RWPE2 (cell line): ENCODE results near the gene HLCS.

Source experiments
- ATAC-seq: fragments of 200-7000 bp; cut with Tn5 transposase; 3 replicates; pipeline ENCODE4 v1.9.1; 2021; ENCODE audit warnings: low read depth
- DNase-seq: peaks from one replicate; pipeline ENCODE4 v3.0.0-alpha.2; 2020; ENCODE audit warnings: low spot score
- H3K27ac ChIP-seq: fragments of 450-650 bp; 2 replicates; pipeline ENCODE4 v1.5.1; 2017; ENCODE audit warnings: mild to moderate bottlenecking; ENCODE audit not compliant: poor library complexity, severe bottlenecking
- H3K27me3 ChIP-seq: fragments of 250-450 bp; sonication (Bioruptor Pico); 2 replicates; pipeline ENCODE4 v1.5.1; 2021; ENCODE audit warnings: mild to moderate bottlenecking, moderate library complexity; ENCODE audit not compliant: insufficient read depth, poor library complexity, severe bottlenecking
- H3K36me3 ChIP-seq: fragments of 250-450 bp; sonication (Bioruptor Pico); 2 replicates; pipeline ENCODE4 v1.5.1; 2020; ENCODE audit warnings: low read depth, mild to moderate bottlenecking, moderate library complexity
- H3K4me1 ChIP-seq: fragments of 250-450 bp; sonication (Bioruptor Pico); 2 replicates; pipeline ENCODE4 v1.5.1; 2021; ENCODE audit warnings: mild to moderate bottlenecking, moderate library complexity; ENCODE audit not compliant: insufficient read depth, poor library complexity, severe bottlenecking
- H3K4me3 ChIP-seq: fragments of 250-450 bp; sonication (Bioruptor Pico); 2 replicates; pipeline ENCODE4 v1.5.1; 2021; ENCODE audit warnings: mild to moderate bottlenecking, moderate library complexity; ENCODE audit not compliant: severe bottlenecking
- H3K9me3 ChIP-seq: fragments of 250-450 bp; sonication (Bioruptor Pico); 2 replicates; pipeline ENCODE4 v1.5.1; 2021; ENCODE audit warnings: mild to moderate bottlenecking, moderate library complexity; ENCODE audit not compliant: severe bottlenecking
- CTCF ChIP-seq: fragments of 450-650 bp; IDR thresholded peaks from one replicate; pipeline ENCODE4 v1.5.1; 2017; ENCODE audit warnings: mild to moderate bottlenecking, moderate library complexity; ENCODE audit not compliant: poor library complexity, severe bottlenecking

The HLCS gene

DNA sequence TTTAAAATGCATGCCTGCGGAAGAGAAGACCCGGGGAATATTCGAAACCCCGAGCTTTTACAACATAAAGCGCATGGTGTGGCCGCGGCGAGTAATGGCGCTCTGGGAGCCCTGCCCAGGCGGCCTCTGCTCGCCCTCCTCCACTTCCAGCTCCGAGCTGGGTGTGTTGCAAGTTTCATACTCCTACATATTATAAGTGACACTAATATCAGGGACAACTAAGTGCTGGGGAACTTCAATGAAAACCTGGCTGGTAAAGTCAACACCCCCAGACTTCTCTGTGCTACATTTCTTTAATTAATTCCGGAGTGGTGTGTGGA is 255.8 kb downstream of the HLCS start:
- peaks cover 42% of the 10 kb centered on the region for H3K36me3 ChIP-seq
- peak overlapping the region; percentile 82 for H3K27ac ChIP-seq
- peaks cover 49% of the 10 kb centered on the region for H3K4me1 ChIP-seq
- ATAC-seq = no peak
- H3K27me3 ChIP-seq = no peaks in the 10 kb centered on the region
- no peaks in the 10 kb centered on the region for H3K9me3 ChIP-seq
- peak; percentile 35 for DNase-seq
- H3K4me3 ChIP-seq = peak overlapping the region; percentile 15
- TF ChIP-seq CTCF = no peak

- Histone ChIP-seq H3K4me3 (peak overlapping the region; percentile 15), H3K36me3 (peaks cover 39% of the 10 kb centered on the region), H3K4me1 (peaks cover 45% of the 10 kb centered on the region), H3K9me3 (no peaks in the 10 kb centered on the region), H3K27ac (peak overlapping the region; percentile 82), H3K27me3 (no peaks in the 10 kb centered on the region)
- DNase-seq = peak; percentile 45
- ATAC-seq = no peak
- TF ChIP-seq CTCF = no peak
Measured at GRCh38 chr21:36709868-36710728, 256.4 kb downstream of the HLCS start.

DNA sequence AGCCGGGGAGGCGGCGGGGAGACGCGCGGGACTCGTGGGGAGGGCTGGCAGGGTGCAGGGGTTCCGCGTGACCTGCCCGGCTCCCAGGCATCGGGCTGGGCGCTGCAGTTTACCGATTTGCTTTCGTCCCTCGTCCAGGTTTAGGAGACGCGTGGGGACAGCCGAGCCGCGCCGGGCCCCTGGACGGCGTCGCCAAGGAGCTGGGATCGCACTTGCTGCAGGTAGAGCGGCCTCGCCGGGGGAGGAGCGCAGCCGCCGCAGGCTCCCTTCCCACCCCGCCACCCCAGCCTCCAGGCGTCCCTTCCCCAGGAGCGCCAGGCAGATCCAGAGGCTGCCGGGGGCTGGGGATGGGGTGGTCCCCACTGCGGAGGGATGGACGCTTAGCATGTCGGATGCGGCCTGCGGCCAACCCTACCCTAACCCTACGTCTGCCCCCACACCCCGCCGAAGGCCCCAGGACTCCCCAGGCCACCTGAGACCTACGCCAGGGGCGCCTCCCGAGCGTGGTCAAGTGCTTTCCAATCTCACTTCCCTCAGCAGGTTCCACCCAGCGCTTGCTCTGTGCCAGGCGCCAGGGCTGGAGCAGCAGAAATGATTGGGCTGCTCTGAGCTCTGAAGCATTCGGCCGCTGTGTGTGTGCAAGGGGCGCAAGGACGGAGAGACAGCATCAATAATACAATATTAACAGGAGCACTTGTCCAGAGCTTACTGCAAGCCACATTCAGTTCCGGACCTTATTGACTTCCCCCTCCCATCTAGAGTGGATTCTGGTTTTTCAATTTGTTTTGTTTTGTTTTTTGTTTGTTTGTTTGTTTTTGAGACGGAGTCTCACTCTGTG is 257.2 kb downstream of the HLCS start:
- ATAC-seq (peak; percentile 1; the same call in 1 of the 3 replicates), DNase-seq (peak; percentile 60)
- Histone ChIP-seq H3K27me3 (no peaks in the 10 kb centered on the region), H3K36me3 (peaks cover 31% of the 10 kb centered on the region), H3K27ac (peak overlapping the region; percentile 82), H3K4me3 (peak overlapping the region; percentile 25), H3K9me3 (no peaks in the 10 kb centered on the region), H3K4me1 (peaks cover 37% of the 10 kb centered on the region)
- no peak for TF ChIP-seq CTCF

- no peaks in the 10 kb centered on the region for H3K9me3 ChIP-seq
- ATAC-seq (no peak), DNase-seq (no peak)
- peaks cover 23% of the 10 kb centered on the region for H3K36me3 ChIP-seq
- no peaks in the 10 kb centered on the region for H3K27me3 ChIP-seq
- peak overlapping the region; percentile 25 for H3K4me3 ChIP-seq
- peaks cover 29% of the 10 kb centered on the region for H3K4me1 ChIP-seq
- no peak for TF ChIP-seq CTCF
- H3K27ac ChIP-seq = peak overlapping the region; percentile 82
Measured at GRCh38 chr21:36708286-36709029, 258.0 kb downstream of the HLCS start.
